Hindlimb muscle (tissue), 1 donor: Measurements from ENCODE around the gene ADRA2A. TPM values are rescaled to one million over a fixed set of nuclear protein-coding genes. Genes with fewer than 3 reads are reported as not detected.

Source experiments
- DNase-seq: peaks from one replicate; pipeline ENCODE4 v3.0.0-alpha.2; 2013
- polyA plus RNA-seq: library from polyadenylated mRNA; unstranded; fragments of 120-200 nt; gene quantifications from one replicate; pipeline ENCODE4 v1.2.1, GENCODE V29; 2013; ENCODE audit not compliant: insufficient read length

The ADRA2A gene
- polyA plus RNA-seq, 1 donor = 3.7 TPM

- no peak for DNase-seq
Observed at GRCh38 chr10:111083222-111084095, 6.6 kb downstream of the ADRA2A start.

- DNase-seq = no peak
Observed at GRCh38 chr10:111084366-111085255, 7.8 kb downstream of the ADRA2A start.

GRCh38 chr10:111085690-111086353 is 9.0 kb downstream of the ADRA2A start:
- DNase-seq = no peak

GRCh38 chr10:111086574-111086973 is 9.7 kb downstream of the ADRA2A start:
- no peak for DNase-seq

- no peak for DNase-seq
Observed at GRCh38 chr10:111087331-111087756, 10.5 kb downstream of the ADRA2A start.

- DNase-seq = no peak
Observed at GRCh38 chr10:111087968-111088505, 11.2 kb downstream of the ADRA2A start.

GRCh38 chr10:111089293-111089692 is 12.5 kb downstream of the ADRA2A start:
- DNase-seq = no peak

- DNase-seq = no peak
Observed at GRCh38 chr10:111091833-111092232, 15.0 kb downstream of the ADRA2A start.

GRCh38 chr10:111093741-111094380 is 17.0 kb downstream of the ADRA2A start:
- DNase-seq = no peak

- DNase-seq = no peak
Observed at GRCh38 chr10:111098679-111099437, 22.0 kb downstream of the ADRA2A start.

GRCh38 chr10:111100198-111100597 is 23.4 kb downstream of the ADRA2A start:
- DNase-seq = no peak

GRCh38 chr10:111101796-111102195 is 25.0 kb downstream of the ADRA2A start:
- DNase-seq = no peak

- DNase-seq = no peak
Observed at GRCh38 chr10:111102359-111102837, 25.6 kb downstream of the ADRA2A start.

GRCh38 chr10:111103196-111103840 is 26.5 kb downstream of the ADRA2A start:
- DNase-seq = no peak

GRCh38 chr10:111104811-111105210 is 28.0 kb downstream of the ADRA2A start:
- no peak for DNase-seq

- DNase-seq = no peak
Observed at GRCh38 chr10:111106081-111106480, 29.3 kb downstream of the ADRA2A start.

GRCh38 chr10:111107023-111107422 is 30.2 kb downstream of the ADRA2A start:
- DNase-seq = no peak

- no peak for DNase-seq
Observed at GRCh38 chr10:111107846-111108245, 31.0 kb downstream of the ADRA2A start.

- no peak for DNase-seq
Observed at GRCh38 chr10:111108441-111108840, 31.6 kb downstream of the ADRA2A start.

GRCh38 chr10:111109501-111110242 is 32.8 kb downstream of the ADRA2A start:
- no peak for DNase-seq
